BLaER1 treated with 17β-estradiol and CSF1 and Interleukin-3, amounts not matched to agents 10 nM and 100 nM (cell line): ENCODE data around the gene CABLES1.

Experiments used
- H3K27ac ChIP-seq, 11 experiments: shearing (Covaris generic); formaldehyde crosslinking; 2 replicates each; pipeline ENCODE4 v1.8.1; 2022
- H3K27me3 ChIP-seq, 11 experiments: shearing (Covaris generic); formaldehyde crosslinking; 2 replicates each; pipeline ENCODE4 v1.8.1; 2022
- H3K36me3 ChIP-seq, 11 experiments: shearing (Covaris generic); formaldehyde crosslinking; 2 replicates each; pipeline ENCODE4 v1.8.1; 2022
- H3K4me1 ChIP-seq, 10 experiments: shearing (Covaris generic); formaldehyde crosslinking; 2 replicates each; pipeline ENCODE4 v1.8.1; 2022
- H3K4me2 ChIP-seq, 11 experiments: shearing (Covaris generic); formaldehyde crosslinking; 2 replicates each; pipeline ENCODE4 v1.8.1; 2022
- H3K4me3 ChIP-seq, 10 experiments: shearing (Covaris generic); formaldehyde crosslinking; 2 replicates each; pipeline ENCODE4 v1.8.1; 2022
- H3K9ac ChIP-seq, 11 experiments: shearing (Covaris generic); formaldehyde crosslinking; 2 replicates each; pipeline ENCODE4 v1.8.1; 2022
- H3K9me3 ChIP-seq, 11 experiments: shearing (Covaris generic); formaldehyde crosslinking; replicated peaks in 1 of 11; 2 replicates each; pipeline ENCODE4 v1.8.1; 2022
- H4K20me1 ChIP-seq, 11 experiments: shearing (Covaris generic); formaldehyde crosslinking; 2 replicates each; pipeline ENCODE4 v1.8.1; 2022
- Cebpa-rat ChIP-seq, 11 experiments: shearing (Covaris generic); IDR thresholded peaks; 2 replicates each; pipeline ENCODE4 v1.8.1; 2022

CABLES1 gene

GRCh38 chr18:23176701-23177432 is 41.6 kb downstream of the CABLES1 start:
- H3K27ac ChIP-seq, result no peak overlapping the region
- H3K9ac ChIP-seq, result no peak overlapping the region
- TF ChIP-seq Cebpa-rat (IDR thresholded peaks at IDR 0.05), result no peak

DNA sequence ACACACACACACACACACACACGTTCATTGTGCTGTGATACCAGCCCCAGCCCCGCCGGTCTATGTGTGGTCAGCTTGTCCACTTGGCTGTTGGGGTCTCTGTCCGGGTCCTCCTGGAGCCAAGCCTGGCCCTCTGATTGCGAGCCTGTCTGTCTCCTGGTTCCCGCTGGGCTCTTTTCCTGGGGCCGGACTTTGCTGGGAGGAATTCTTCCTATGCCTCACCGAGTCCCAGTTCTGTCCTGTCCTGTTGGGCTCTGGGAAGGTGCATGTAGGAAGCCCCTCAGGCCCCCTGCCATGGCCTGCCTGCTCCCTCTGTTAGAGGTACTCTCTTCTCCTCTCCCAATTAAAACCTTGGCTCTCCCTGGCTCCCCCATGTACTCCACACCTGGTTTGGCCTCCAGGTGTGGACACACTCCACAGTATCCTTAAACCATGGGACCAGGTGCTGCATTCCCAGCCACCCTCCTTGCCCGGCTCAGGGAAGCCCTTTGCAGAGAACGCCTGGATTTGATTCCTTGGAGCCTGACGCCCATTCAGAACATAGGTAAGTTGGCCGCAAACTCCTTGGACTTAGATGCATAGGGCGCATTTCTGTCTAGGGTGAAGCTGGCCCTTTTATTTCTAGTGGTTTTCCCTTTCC is 42.3 kb downstream of the CABLES1 start:
- no peak overlapping the region for H3K9ac ChIP-seq
- H4K20me1 ChIP-seq, result peaks cover 0 to 98% (median 0%) of the 10 kb centered on the region in 11 experiments; a peak in 3 of 22 replicates
- H3K36me3 ChIP-seq, result peaks cover 0 to 29% (median 0%) of the 10 kb centered on the region in 11 experiments; a peak in 2 of 22 replicates
- H3K27me3 ChIP-seq, result no peaks in the 10 kb centered on the region
- H3K4me1 ChIP-seq, result peaks cover 6 to 31% (median 16%) of the 10 kb centered on the region in 10 experiments; a peak in 17 of 20 replicates
- TF ChIP-seq Cebpa-rat (IDR thresholded peaks at IDR 0.05), result no peak
- no peak overlapping the region for H3K4me3 ChIP-seq
- no peak overlapping the region for H3K4me2 ChIP-seq
- no peaks in the 10 kb centered on the region for H3K9me3 ChIP-seq
- no peak overlapping the region for H3K27ac ChIP-seq

More at GRCh38 chr18:23176701-23177432, 41.6 kb downstream of the CABLES1 start:
- Histone ChIP-seq H3K4me2 (no peak overlapping the region), H3K9me3 (no peaks in the 10 kb centered on the region), H3K4me3 (no peak overlapping the region), H3K4me1 (peaks cover 6 to 24% (median 16%) of the 10 kb centered on the region in 10 experiments; a peak in 17 of 20 replicates), H3K27me3 (no peaks in the 10 kb centered on the region), H4K20me1 (peaks cover 0 to 98% (median 0%) of the 10 kb centered on the region in 11 experiments; a peak in 3 of 22 replicates), H3K36me3 (peaks cover 0 to 24% (median 0%) of the 10 kb centered on the region in 11 experiments; a peak in 2 of 22 replicates)

- Histone ChIP-seq H3K4me2 (no peak overlapping the region), H3K27me3 (no peaks in the 10 kb centered on the region), H3K27ac (no peak overlapping the region), H3K4me1 (peaks cover 6 to 38% (median 16%) of the 10 kb centered on the region in 10 experiments; a peak in 17 of 20 replicates), H3K9me3 (no peaks in the 10 kb centered on the region), H3K4me3 (no peak overlapping the region), H3K36me3 (peaks cover 0 to 36% (median 0%) of the 10 kb centered on the region in 11 experiments; a peak in 2 of 22 replicates), H3K9ac (no peak overlapping the region), H4K20me1 (peaks cover 0 to 98% (median 0%) of the 10 kb centered on the region in 11 experiments; a peak in 3 of 22 replicates)
- no peak for TF ChIP-seq Cebpa-rat (IDR thresholded peaks at IDR 0.05)
Observed at GRCh38 chr18:23178201-23178600, 42.9 kb downstream of the CABLES1 start.

DNA sequence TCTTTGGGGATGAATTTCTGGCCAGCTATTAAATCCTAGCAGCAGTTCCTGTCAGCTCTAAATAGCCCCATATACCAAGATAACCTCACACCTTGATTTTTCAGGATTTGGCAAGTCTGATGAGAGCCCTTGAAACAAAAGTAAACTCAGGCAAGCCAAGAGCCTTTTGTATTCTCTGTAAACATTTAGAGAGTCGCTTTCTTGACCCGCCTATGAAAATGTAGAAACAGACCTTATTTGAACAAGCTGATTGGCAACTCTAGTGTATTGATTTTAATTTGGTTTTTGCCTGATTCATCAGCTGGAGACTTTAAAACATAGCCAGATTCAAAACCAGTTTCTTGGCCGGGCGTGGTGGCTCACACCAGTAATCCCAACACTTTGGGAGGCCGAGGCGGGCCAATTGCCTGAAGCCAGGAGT is 43.4 kb downstream of the CABLES1 start:
- H3K9ac ChIP-seq, result no peak overlapping the region
- no peak for TF ChIP-seq Cebpa-rat (IDR thresholded peaks at IDR 0.05)
- H3K4me1 ChIP-seq, result peaks cover 6 to 40% (median 16%) of the 10 kb centered on the region in 10 experiments; a peak in 17 of 20 replicates
- H3K9me3 ChIP-seq, result no peaks in the 10 kb centered on the region
- H3K36me3 ChIP-seq, result peaks cover 0 to 38% (median 0%) of the 10 kb centered on the region in 11 experiments; a peak in 2 of 22 replicates
- no peak overlapping the region for H3K4me2 ChIP-seq
- no peaks in the 10 kb centered on the region for H3K27me3 ChIP-seq
- H3K27ac ChIP-seq, result no peak overlapping the region
- H4K20me1 ChIP-seq, result peaks cover 0 to 98% (median 0%) of the 10 kb centered on the region in 11 experiments; a peak in 3 of 22 replicates
- no peak overlapping the region for H3K4me3 ChIP-seq

DNA sequence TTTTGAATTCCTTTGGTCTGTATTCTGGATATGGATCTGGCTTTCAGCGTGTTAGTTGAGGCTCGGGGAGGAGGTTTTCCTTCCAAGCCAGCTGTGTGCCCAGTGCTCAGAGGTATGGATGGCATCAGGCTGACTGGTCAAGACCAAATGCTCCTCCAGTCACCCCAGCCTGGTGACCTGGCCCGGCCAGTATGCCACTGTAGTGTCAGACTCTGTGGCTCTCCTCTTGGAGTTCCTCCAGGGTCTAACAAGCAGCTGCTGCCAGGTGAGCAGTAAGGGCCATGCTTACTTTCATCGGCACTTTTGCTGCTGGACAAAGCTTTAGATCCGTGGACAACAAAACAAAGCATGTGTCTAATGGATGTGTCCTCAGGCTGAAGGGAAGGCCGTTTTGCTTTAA is 44.1 kb downstream of the CABLES1 start:
- no peak for TF ChIP-seq Cebpa-rat (IDR thresholded peaks at IDR 0.05)
- H4K20me1 ChIP-seq, result peaks cover 0 to 98% (median 0%) of the 10 kb centered on the region in 11 experiments; a peak in 3 of 22 replicates
- no peak overlapping the region for H3K9ac ChIP-seq
- no peaks in the 10 kb centered on the region for H3K27me3 ChIP-seq
- H3K27ac ChIP-seq, result 0 out of 22 replicates have a peak overlapping the region, but pooled peaks of 1 of the 11 experiments have one; percentile 16
- no peak overlapping the region for H3K4me3 ChIP-seq
- H3K36me3 ChIP-seq, result peaks cover 0 to 38% (median 0%) of the 10 kb centered on the region in 11 experiments; a peak in 2 of 22 replicates
- H3K4me2 ChIP-seq, result peak overlapping the region in 2 of 11 experiments; percentile 38 to 69; a peak in 2 of 22 replicates
- H3K9me3 ChIP-seq, result no peaks in the 10 kb centered on the region
- peaks cover 6 to 43% (median 16%) of the 10 kb centered on the region in 10 experiments; a peak in 17 of 20 replicates for H3K4me1 ChIP-seq

- Histone ChIP-seq H3K4me2 (no peak overlapping the region; a peak in 1 of 22 replicates), H3K9me3 (no peaks in the 10 kb centered on the region), H3K4me1 (peaks cover 6 to 57% (median 24%) of the 10 kb centered on the region in 10 experiments; a peak in 17 of 20 replicates), H3K9ac (no peak overlapping the region), H3K36me3 (peaks cover 0 to 32% (median 0%) of the 10 kb centered on the region in 11 experiments; a peak in 2 of 22 replicates), H3K27me3 (no peaks in the 10 kb centered on the region), H3K4me3 (no peak overlapping the region), H3K27ac (no peak overlapping the region), H4K20me1 (peaks cover 0 to 98% (median 0%) of the 10 kb centered on the region in 11 experiments; a peak in 3 of 22 replicates)
- TF ChIP-seq Cebpa-rat (IDR thresholded peaks at IDR 0.05), result no peak
Observed at GRCh38 chr18:23181547-23181946, 46.3 kb downstream of the CABLES1 start.

- Histone ChIP-seq H3K4me2 (peak overlapping the region in 3 of 11 experiments; percentile 17 to 43 (median 31); a peak in 4 of 22 replicates), H3K9ac (no peak overlapping the region), H3K9me3 (no peaks in the 10 kb centered on the region), H4K20me1 (peaks cover 0 to 98% (median 0%) of the 10 kb centered on the region in 11 experiments; a peak in 3 of 22 replicates), H3K27me3 (no peaks in the 10 kb centered on the region), H3K36me3 (peaks cover 0 to 28% (median 0%) of the 10 kb centered on the region in 11 experiments; a peak in 2 of 22 replicates), H3K27ac (no peak overlapping the region), H3K4me1 (peaks cover 6 to 57% (median 24%) of the 10 kb centered on the region in 10 experiments; a peak in 17 of 20 replicates), H3K4me3 (no peak overlapping the region)
- no peak for TF ChIP-seq Cebpa-rat (IDR thresholded peaks at IDR 0.05)
Observed at GRCh38 chr18:23182606-23183005, 47.3 kb downstream of the CABLES1 start.

DNA sequence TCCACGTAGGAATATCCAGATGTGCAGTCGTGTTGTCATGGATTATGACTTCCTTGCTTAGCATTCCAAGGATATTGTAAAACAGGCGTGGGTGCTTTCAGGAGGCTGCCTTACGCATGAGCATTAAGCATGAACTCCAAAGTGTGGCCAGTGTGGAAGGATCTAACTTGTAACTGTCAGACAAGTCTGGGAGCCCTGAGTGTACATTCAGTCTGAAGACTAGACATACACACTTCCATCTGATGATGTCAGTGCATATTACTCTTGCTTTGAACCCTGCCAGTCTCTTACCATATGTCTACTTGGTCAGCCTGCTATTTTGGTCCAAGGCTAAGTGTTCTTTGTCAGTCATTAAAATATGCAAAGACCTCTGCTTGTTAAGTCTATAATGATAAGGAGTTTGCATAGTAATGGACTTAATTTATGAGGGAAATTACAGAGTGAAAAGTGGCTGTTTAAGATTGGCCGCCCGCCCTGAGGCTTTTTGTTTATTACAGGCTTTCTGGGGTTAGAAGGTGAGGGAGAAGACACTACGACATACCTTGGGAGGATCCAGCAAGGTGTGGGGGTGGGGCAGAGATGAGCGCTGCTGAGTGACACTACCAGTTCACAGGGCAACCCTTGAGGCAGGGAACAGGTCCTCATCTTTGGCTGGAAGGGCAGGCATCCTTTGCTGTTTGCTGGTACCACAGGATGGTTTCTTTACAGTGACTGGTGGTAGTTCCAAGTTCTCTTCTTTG is 48.3 kb downstream of the CABLES1 start:
- H3K27ac ChIP-seq, result no peak overlapping the region
- no peak for TF ChIP-seq Cebpa-rat (IDR thresholded peaks at IDR 0.05)
- H3K4me3 ChIP-seq, result no peak overlapping the region
- no peaks in the 10 kb centered on the region for H3K9me3 ChIP-seq
- no peaks in the 10 kb centered on the region for H3K27me3 ChIP-seq
- peaks cover 0 to 19% (median 0%) of the 10 kb centered on the region in 11 experiments; a peak in 3 of 22 replicates for H3K36me3 ChIP-seq
- peaks cover 6 to 61% (median 31%) of the 10 kb centered on the region in 10 experiments; a peak in 17 of 20 replicates for H3K4me1 ChIP-seq
- H4K20me1 ChIP-seq, result peaks cover 0 to 98% (median 0%) of the 10 kb centered on the region in 11 experiments; a peak in 3 of 22 replicates
- H3K4me2 ChIP-seq, result no peak overlapping the region
- no peak overlapping the region for H3K9ac ChIP-seq
